ENCODE measurements around the gene AP3D1.
"Not testable (repeated sequence)": the region's sequence is repeated elsewhere in the genome, so short reads cannot be mapped to it uniquely, and the experiment has no call there.

Gene AP3D1

GRCh38 chr19:2150794-2151338 is 500 bp downstream of the AP3D1 start:
- no peak for DNase-seq (ENCODE audit: low read depth)

GRCh38 chr19:2149980-2150793 is 1.2 kb downstream of the AP3D1 start:
- no peak for DNase-seq (ENCODE audit: low read depth)

- DNase-seq (ENCODE audit: low read depth) = no peak
These were observed 2.8 kb downstream of the AP3D1 start for GRCh38 chr19:2148482-2149135.

GRCh38 chr19:2145831-2146241 is 5.5 kb downstream of the AP3D1 start:
- DNase-seq (ENCODE audit: low read depth) = no peak

DNA sequence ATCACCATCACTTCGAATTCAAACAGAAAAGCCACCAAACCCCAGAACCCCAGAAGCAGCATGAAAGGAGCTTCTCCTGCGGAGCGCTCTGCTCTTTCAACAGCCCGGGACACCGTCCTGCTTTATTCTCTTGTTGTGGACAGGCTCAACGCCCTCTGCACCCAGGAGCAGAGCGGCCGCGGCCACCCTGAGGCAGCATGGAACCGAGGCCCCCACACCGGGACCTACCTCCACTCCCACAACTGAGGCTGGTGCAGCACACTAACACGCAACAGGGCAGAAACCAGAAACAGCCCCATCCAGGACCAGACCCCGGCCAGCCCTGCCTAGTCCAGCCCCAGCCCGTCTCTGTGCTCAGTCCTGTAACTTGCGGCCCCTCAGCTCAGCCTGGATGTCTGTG is 7.2 kb downstream of the AP3D1 start:
- no peak for DNase-seq (ENCODE audit: low read depth)

- DNase-seq (ENCODE audit: low read depth) = no peak
These were observed 9.1 kb downstream of the AP3D1 start for GRCh38 chr19:2142173-2142829.

DNA sequence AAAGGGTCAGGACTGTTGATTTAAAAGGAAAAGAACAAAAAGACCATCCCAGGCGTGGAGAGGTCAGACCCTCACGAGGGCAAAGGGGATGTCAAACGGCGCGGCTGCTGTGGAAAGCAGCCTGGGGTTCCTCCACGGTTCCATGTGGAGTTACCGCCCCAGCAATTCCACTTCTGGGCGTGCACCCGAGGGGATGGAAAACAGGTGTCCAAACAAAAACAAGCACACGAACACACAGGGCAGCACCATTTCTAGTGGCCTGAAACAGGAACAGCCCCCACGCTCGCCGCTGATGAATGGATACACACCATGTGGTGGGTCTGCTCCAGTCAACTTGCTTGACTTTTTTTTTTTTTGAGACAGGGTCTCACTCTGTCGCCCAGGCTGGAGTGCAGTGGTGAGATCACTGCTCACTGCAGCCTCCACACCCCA is 11.2 kb downstream of the AP3D1 start:
- no peak for DNase-seq (ENCODE audit: low read depth)

- no peak for DNase-seq (ENCODE audit: low read depth)
These were observed 11.8 kb downstream of the AP3D1 start for GRCh38 chr19:2139385-2140137.

DNA sequence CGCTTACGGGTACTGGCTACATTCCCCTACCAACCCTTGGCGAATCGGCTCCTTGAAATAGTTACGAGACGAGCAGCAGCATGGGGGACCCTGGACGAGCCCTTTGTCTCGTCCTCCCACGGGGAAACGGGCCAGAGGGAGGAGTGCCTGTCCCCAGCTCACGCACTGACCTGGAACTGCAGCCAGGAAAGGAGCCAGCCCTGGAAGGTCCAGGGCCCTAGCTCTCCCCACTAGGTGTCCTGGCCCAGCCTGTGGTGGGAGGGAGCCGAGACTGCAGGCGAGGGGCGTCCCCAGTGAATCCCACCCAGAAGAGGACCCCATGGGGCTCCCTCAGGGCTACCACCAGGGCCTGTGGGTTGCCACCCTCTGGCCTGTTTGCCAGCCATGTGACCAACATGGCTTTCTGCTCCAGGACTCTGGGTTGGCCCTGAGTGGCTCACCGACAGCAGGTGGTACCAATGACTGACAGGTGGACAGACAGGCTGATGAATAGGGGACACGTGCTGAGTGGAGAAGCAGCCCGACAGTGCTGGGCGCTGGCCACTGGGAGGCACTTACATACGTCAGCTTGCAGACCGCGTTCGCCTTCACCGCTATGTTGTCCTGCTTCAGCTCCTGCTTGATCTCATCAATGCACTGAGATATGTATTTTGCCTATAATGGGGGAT is 13.2 kb downstream of the AP3D1 start:
- no peak for DNase-seq (ENCODE audit: low read depth)

GRCh38 chr19:2136796-2137195 is 14.6 kb downstream of the AP3D1 start:
- no peak for DNase-seq (ENCODE audit: low read depth)

DNA sequence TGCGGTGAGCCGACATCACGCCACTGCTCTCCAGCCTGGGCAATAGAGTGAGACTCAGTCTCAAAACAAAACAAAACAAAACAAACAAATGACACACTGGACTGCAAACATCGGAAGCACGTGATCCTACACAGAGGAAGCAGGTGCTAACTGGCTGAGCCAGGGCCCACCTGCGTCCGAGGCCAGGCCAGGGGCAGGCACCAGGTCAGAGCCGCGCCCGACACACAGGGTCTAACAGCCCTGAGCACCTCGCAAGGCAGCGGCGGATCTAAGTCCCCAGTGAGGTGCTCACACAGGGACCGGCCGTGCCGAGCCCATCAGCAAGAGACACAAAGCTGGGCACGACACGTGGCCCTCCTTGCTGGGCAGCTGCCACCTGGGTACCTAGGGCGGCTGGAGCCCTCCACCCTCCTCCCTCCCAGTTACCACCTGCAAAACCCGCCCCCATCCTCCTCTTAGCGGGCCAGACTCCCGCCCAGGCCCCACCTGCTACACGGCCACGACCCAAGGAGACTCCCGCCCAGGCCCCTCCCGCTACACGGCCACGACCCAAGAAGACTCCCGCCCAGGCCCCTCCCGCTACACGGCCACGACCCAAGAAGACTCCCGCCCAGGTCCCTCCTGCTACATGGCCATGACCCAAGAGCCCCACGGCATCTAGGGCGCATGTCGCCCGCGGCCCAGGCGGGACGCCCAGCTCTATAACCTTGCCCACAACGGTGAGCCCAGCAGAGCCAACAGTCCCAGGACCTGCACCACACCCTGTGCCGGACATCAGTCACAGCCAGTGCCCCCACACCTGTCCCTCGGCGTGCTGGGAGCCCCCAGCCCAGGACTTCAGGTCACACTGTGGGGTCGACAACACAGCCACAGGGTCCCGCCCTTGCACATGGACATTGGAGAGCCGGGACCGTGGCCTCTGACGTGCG is 15.6 kb downstream of the AP3D1 start:
- DNase-seq (ENCODE audit: low read depth) = no peak

- no peak for DNase-seq (ENCODE audit: low read depth)
These were observed 18.5 kb downstream of the AP3D1 start for GRCh38 chr19:2132731-2133490.

GRCh38 chr19:2132191-2132590 is 19.2 kb downstream of the AP3D1 start:
- DNase-seq (ENCODE audit: low read depth) = no peak

DNA sequence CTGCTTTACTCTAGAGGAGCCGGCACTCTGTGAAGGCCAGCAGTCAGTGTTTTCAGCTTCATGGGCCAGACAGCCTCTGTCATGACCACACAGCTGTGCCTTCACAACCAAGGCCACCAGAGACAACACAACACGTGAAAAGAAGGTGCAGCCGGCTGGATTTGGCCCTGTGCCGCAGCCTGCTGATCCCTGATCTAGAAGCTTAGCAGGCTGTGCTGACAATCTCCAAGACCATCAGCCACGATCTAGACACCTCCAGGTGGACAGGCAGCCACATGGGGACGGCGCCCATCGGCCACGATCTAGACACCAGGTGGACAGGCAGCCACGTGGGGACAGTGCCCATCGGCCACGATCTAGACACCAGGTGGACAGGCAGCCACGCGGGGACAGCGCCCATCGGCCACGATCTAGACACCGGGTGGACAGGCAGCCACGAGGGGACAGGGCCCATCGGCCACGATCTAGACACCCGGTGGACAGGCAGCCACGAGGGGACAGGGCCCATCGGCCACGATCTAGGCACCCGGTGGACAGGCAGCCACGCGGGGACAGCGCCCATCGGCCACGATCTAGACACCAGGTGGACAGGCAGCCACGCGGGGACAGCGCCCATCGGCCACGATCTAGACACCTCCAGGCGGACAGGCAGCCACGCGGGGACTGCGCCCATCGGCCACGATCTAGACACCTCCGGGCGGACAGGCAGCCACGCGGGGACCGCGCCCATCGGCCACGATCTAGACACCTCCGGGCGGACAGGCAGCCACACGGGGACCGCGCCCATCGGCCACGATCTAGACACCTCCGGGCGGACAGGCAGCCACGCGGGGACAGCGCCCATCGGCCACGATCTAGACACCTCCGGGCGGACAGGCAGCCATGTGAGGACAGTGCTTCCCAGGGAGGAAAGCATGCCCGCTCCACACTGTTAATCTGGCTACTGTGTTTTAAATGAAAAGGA is 20.1 kb downstream of the AP3D1 start:
- DNase-seq (ENCODE audit: low read depth) = not testable (repeated sequence)

- no peak for DNase-seq (ENCODE audit: low read depth)
These were observed 21.2 kb downstream of the AP3D1 start for GRCh38 chr19:2129892-2130770.

- no peak for DNase-seq (ENCODE audit: low read depth)
These were observed 21.9 kb downstream of the AP3D1 start for GRCh38 chr19:2129486-2129885.

DNA sequence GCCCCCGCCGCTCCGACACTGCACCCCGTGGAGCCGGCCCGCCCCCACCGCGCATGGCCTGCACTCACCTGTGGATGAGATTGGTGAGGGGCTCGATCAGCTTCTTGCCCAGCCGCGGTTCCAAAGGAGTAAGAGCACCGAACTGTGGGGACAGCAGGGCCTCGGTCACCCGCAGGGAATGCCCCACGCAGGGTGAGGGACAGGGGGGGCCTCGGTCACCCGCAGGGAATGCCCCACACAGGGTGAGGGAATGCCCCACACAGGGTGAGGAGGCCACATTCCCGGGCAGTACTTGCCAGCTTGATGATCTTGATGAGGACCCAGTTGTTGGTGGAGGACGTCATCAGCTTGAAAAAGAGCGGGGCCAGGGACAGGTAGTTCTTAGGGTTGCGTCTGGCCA is 22.3 kb downstream of the AP3D1 start:
- DNase-seq (ENCODE audit: low read depth) = no peak
